Measurements from ENCODE around the gene ENTPD8.
"Not testable (repeated sequence)": the region's sequence is repeated elsewhere in the genome, so short reads cannot be mapped to it uniquely, and the experiment has no call there.

ENTPD8 gene

GRCh38 chr9:137428841-137429545, 12.2 kb downstream of the ENTPD8 start:
- DNase-seq: no peak

GRCh38 chr9:137428311-137428630, 12.9 kb downstream of the ENTPD8 start:
- DNase-seq: no peak

- DNase-seq: no peak
Measured at GRCh38 chr9:137427454-137428310, 13.5 kb downstream of the ENTPD8 start.

- DNase-seq: no peak
Measured at GRCh38 chr9:137426018-137426681, 15.0 kb downstream of the ENTPD8 start.

- no peak for DNase-seq
Measured at GRCh38 chr9:137423514-137424291, 17.5 kb downstream of the ENTPD8 start.

- peak; percentile 95 for DNase-seq
Measured at GRCh38 chr9:137422604-137423513, 18.3 kb downstream of the ENTPD8 start, which contains the start of the genes EXD3 and NOXA1. Gene EXD3, minus strand, starts transcription at chr9:137423162. Its CDS starts 27,805 bp downstream, at chr9:137395357. Gene NOXA1, plus strand, starts transcription at chr9:137423393. Its CDS starts 137 bp downstream, at chr9:137423530.

- DNase-seq: no peak
Measured at GRCh38 chr9:137421838-137422603, 19.1 kb downstream of the ENTPD8 start.

- DNase-seq: no peak
Measured at GRCh38 chr9:137417161-137418021, 23.8 kb downstream of the ENTPD8 start.

GRCh38 chr9:137416563-137417151, 24.5 kb downstream of the ENTPD8 start:
- no peak for DNase-seq

- DNase-seq: no peak
Measured at GRCh38 chr9:137416006-137416562, 25.1 kb downstream of the ENTPD8 start.

- DNase-seq: no peak
Measured at GRCh38 chr9:137415451-137415850, 25.7 kb downstream of the ENTPD8 start.

- no peak for DNase-seq
Measured at GRCh38 chr9:137412431-137412830, 28.7 kb downstream of the ENTPD8 start.

GRCh38 chr9:137411645-137412380, 29.3 kb downstream of the ENTPD8 start:
- peak; percentile 46 for DNase-seq

GRCh38 chr9:137411260-137411644, 29.9 kb downstream of the ENTPD8 start:
- DNase-seq: no peak

- DNase-seq: no peak
Measured at GRCh38 chr9:137410891-137411249, 30.3 kb downstream of the ENTPD8 start.

- not testable (repeated sequence) for DNase-seq
Measured at GRCh38 chr9:137410236-137410890, 30.8 kb downstream of the ENTPD8 start.

- DNase-seq: no peak
Measured at GRCh38 chr9:137409515-137409914, 31.6 kb downstream of the ENTPD8 start.
